Measurements from ENCODE around the gene HCN1.
"Not testable (repeated sequence)": the region's sequence is repeated elsewhere in the genome, so short reads cannot be mapped to it uniquely, and the experiment has no call there.

HCN1 gene

GRCh38 chr5:45402804-45403455 is 293.2 kb downstream of the HCN1 start:
- no peak overlapping the region for H3K27ac ChIP-seq
- TF ChIP-seq, protein P1, sequence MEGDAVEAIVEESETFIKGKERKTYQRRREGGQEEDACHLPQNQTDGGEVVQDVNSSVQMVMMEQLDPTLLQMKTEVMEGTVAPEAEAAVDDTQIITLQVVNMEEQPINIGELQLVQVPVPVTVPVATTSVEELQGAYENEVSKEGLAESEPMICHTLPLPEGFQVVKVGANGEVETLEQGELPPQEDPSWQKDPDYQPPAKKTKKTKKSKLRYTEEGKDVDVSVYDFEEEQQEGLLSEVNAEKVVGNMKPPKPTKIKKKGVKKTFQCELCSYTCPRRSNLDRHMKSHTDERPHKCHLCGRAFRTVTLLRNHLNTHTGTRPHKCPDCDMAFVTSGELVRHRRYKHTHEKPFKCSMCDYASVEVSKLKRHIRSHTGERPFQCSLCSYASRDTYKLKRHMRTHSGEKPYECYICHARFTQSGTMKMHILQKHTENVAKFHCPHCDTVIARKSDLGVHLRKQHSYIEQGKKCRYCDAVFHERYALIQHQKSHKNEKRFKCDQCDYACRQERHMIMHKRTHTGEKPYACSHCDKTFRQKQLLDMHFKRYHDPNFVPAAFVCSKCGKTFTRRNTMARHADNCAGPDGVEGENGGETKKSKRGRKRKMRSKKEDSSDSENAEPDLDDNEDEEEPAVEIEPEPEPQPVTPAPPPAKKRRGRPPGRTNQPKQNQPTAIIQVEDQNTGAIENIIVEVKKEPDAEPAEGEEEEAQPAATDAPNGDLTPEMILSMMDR (conservative IDR thresholded peaks at IDR 0.05) = no peak

GRCh38 chr5:45399041-45399440 is 297.1 kb downstream of the HCN1 start:
- no peak overlapping the region for H3K27ac ChIP-seq
- TF ChIP-seq, protein P1 (conservative IDR thresholded peaks at IDR 0.05) = no peak

DNA sequence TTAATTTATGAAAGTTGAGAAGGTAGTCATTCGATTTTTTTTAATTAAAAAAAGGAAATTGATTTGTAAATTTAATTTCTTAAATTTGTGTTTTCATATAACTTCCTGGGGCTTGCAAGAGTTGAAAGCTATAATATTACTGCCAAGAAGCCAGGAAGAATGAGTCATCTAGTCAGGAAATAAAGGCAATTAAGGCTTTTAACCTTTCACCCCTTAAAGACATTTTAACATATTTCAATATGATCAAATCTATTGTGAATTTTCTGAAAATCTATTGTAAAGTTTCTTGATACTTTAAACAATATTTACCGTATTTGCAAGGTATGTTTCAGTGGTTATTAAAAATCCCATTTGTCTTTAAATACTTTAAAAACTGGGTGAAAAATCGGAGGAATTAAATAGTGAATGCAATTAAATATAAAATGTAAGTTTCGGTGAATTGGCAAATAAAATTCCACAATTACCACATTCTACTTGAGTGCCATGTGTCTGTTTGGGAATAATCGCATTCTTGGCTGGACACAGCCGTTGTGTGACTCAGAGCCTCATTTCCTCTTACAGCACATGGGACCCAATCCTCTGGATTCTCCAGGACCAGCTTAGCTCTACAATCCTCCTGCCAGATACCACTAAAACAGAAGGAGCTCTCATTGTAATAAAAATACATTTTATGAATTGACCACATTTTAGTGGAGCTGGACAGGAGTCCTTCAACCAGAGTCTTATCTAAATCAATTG is 310.7 kb downstream of the HCN1 start:
- no peak overlapping the region for H3K27ac ChIP-seq
- TF ChIP-seq, protein P1 (conservative IDR thresholded peaks at IDR 0.05) = no peak

DNA sequence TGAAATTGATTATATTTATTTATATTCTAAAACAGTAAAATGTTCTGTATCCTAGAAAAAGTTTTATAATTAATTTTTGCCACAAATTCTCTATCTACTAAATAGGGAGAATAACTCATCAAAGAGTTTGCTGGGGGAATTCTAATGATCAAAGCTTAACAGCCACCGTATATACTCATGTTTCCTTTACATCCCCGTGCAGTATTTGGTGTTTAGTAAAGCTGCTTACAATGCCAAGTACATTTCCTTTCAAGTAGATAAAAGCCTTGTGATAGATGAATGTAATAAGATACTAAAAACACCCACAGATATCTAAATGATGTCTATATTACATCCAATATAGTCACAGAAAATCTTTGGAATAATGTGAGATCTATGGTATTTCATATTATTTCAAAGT is 312.2 kb downstream of the HCN1 start:
- no peak overlapping the region for H3K27ac ChIP-seq
- TF ChIP-seq, protein P1 (conservative IDR thresholded peaks at IDR 0.05) = no peak

DNA sequence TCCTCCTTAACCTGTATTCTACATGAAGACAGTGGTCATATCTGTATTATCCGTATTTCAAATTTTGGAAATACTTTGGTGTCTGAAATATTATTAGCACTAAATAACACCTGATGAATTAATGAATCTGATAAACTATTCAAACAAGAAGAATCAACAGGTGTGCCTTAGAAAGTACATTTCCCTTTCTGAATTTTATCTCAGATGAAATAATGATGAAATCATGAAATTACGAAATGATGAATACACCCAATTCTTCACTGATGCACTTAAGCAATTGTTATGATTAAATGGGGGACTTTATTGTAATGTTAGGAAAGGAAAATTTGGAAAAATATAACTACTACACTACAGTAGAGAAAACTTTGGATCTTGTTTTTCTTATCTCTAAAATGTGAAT is 313.6 kb downstream of the HCN1 start:
- TF ChIP-seq, protein P1 (conservative IDR thresholded peaks at IDR 0.05) = no peak
- no peak overlapping the region for H3K27ac ChIP-seq

- TF ChIP-seq, protein P1 (conservative IDR thresholded peaks at IDR 0.05) = no peak
- H3K27ac ChIP-seq = no peak overlapping the region
Measured at GRCh38 chr5:45376417-45376816, 319.8 kb downstream of the HCN1 start.

GRCh38 chr5:45372629-45373028 is 323.6 kb downstream of the HCN1 start:
- no peak overlapping the region for H3K27ac ChIP-seq
- TF ChIP-seq, protein P1 (conservative IDR thresholded peaks at IDR 0.05) = no peak

- H3K27ac ChIP-seq = not testable (repeated sequence)
Measured at GRCh38 chr5:45371423-45371822, 324.8 kb downstream of the HCN1 start.
